GM19324 (cell line): ENCODE results near the gene LRRC3B.
"Not testable (repeated sequence)": the region's sequence is repeated elsewhere in the genome, so short reads cannot be mapped to it uniquely, and the experiment has no call there.

ENCODE experiments used
- ATAC-seq: cut with Tn5 transposase; IDR thresholded peaks from one replicate; pipeline ENCODE4 v1.9.1; 2021; ENCODE audit warnings: mild to moderate bottlenecking, moderate library complexity; ENCODE audit not compliant: unreplicated experiment, low FRiP score

Gene LRRC3B, protein sequence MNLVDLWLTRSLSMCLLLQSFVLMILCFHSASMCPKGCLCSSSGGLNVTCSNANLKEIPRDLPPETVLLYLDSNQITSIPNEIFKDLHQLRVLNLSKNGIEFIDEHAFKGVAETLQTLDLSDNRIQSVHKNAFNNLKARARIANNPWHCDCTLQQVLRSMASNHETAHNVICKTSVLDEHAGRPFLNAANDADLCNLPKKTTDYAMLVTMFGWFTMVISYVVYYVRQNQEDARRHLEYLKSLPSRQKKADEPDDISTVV

DNA sequence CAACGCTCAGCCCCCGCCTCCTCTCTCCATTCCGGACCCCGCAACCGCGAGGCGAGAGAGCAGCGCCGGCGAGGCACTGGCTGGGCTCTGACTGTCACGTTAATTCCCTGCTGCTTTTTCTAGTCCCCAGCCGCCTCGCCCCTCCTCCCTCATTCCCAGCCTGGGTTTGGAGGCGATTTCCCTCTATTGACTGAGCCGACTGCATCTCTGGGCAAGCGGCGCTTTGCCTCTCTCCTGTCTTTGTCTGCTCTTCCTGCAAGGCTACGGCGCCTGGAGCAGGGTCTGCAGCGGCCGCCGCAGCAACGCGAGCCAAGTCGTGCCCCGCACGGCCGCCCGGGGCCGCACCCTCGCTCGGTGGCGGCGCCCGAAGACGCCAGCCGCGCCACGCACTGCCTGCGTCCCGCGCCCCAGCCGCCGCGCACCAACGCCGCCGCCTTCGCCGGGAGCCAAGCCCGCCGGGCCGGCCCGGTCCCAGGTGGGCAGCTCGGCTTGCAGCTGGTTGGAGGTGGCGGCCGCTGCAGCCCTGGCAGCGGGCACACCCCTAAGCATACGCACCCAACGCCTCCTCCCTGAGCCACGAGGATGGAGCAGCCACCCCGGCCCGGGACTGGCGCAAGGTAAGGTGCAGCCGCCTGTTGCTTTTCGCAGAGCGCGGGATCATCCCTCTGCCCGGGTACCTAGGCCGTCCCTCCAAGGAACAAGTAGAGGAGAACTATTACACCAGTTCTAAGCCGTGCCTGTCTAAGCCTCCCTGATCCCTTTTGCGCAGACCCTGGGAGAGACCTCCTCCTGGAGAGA lies at the start of gene LRRC3B:
LRRC3B (plus strand) TSS at position 152 of the 798 bp plus-strand sequence. CDS start 86,901 bp downstream, outside the sequence.
- ATAC-seq = no peak

DNA sequence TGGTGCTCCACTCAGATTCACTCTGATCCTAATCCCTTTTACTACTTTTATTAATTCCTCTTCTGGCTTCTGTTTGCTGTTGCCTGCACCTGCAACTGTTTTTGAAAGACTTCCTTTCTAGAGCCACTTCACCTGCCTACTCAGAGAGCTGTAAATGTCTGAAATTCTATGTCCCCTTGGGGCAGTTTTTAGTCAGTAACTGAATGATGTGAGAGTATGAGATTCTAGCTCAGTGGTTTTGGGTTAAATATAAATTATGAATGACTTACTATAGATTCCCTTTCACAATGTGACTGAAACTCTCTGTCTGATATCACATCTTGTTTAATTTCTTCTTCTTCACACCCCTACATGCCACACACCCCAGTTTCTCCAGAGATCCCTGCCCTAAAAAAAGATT lies 47.8 kb upstream of the LRRC3B start:
- no peak for ATAC-seq

DNA sequence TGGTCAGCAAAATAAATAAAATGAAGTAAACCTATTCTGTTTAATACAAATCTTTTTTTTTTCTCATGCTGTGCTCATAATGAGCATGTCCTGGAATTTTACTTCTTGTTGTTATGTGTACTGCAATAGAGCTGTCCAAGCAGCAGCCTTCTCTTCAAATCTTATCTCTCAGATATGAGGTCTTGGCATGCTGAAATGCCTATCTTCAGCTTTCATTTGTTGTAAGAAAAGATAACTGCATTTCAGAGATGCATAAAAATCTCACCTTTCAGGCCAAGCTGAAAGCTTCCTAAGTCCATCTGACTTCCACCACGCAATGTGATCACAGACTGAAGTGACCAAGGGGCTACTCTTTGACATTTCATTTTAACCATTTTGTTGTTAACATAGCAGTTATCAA lies 43.5 kb upstream of the LRRC3B start:
- ATAC-seq = no peak

DNA sequence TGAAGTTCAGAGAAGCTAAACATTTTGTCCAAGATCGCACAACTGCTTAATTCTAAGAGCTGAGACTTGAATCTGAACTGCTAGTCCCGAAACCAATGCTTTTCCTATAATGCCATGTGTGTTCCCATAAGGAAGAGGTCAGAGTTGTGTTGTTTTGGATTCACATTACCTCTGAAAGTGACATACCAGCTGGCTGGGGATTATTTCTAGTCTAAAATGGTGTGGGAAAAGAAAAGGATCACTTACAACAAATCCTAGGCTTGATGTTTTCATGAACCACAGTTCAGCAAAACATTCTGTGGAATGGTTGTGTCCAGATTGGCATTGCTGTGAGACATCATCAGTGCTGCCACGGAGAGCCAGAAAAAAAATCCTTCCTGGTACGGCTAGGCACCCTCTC lies 35.0 kb upstream of the LRRC3B start:
- no peak for ATAC-seq

DNA sequence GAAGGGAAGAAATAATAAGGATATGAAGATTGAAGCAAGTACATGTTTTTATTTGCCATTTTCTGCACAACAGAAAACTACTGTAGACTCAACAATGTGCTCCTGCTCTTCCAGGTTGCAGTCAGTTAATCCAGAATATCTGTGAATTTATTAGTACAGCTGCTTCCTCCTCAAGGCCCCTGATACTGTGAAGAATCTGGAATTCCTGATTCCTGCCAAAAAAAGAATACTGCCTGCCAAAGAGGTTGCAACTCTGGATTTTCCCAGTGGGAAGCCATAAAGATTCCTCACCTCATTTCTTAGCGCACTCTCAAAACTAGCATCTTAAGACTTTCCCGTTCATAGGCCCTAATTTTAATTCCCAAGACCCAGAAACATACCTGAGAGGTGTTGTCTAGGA lies 33.6 kb upstream of the LRRC3B start:
- no peak for ATAC-seq

DNA sequence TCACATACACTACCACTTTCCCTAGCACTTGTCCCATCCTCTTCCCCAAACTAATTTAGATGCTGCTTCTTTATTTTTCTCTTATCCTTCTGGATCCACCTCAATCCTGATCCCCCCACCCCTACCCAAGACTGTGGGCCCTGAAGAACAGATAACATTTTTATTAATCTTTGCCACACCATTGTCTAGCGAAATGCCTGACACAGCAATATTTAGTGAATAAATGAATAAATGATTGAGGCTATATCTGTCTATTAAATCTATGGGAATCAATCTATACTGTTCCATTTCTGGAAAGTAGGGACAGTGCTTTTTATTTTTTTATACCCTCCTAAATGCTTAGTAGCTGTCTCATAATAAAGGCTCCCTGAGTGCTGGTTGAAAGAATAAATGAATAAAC lies 32.9 kb upstream of the LRRC3B start:
- no peak for ATAC-seq

DNA sequence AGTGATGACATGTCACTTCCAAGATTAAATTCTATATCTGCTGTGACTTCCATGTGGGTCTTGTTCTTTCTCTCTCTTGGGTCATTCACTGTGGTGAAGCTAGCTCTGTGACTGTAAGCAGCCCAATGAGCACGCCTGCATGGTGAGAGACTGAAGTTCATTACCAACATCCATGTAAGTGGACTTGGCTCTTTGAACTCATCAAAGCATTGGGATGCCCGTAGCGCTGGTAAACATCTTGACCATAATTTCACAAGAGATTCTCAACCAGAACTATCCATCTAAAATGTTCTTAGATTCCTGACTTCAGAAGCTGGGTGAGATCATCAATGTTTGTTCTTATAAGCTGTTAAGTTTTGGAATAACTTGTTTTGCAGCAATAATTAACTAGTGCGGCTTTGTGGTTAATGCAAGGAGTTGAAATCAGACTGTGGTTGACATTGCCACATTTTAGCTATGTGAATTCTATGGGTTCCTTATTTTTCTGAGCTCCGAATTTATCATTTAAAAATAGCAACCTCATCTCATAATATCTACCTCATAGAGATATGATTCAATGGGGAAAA lies 31.6 kb upstream of the LRRC3B start:
- no peak for ATAC-seq

DNA sequence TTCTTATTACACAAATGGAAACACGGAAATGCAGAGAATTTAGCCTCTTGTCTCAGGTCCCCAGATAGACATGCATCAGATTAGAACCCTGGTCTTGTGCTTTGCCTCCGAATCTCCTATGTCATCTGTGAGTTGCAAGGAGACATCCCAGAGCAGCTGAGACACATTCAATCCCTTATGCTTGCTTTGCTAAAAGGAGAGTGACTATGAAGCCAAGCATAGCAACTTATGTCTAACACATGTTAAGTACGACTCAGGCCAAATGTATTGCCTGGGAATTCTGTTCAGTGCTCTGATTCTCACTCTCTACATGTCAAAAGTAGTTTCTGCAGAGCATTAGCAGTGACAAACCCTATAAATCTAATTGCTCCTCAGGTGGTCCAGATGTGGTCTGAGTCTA lies 30.6 kb upstream of the LRRC3B start:
- no peak for ATAC-seq

DNA sequence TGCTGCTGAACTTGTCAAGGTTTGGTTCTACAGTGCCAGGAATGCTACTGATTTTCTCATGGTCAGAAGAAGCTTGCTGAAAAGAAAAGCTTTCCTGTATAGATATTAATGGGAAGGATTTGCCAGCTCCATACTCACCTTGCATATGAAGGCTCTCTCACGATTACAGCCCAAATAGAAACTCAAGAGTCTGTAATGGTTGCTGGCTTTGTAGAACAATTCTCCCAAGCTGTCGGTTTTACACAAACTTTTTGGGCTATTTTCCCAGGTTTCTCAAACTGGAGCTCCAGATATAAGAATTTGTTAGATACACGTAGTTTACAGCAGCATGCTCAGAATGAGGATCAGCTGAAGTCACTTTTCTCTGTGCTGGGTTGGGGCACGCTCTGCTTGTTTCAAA lies 30.1 kb upstream of the LRRC3B start:
- ATAC-seq = no peak

DNA sequence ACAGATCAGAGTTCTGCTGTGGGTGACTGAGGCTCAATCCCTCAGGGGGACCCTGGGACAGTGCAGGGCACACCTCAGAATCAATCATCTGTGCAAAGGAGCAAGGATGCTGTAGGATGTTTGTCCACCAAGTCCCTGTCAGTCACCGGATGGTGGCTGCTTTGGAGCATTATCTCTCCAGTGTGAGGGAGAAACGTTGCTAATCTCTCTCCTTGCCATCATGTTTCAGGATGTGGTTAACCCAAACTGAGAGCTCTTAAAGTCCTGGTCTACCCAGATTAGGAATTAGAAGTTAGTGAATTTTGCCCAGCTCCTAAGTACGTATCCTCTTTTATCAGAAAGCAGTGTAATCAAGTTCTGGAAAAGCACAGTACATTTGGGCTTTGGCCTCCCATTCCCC lies 26.2 kb upstream of the LRRC3B start:
- ATAC-seq = no peak

DNA sequence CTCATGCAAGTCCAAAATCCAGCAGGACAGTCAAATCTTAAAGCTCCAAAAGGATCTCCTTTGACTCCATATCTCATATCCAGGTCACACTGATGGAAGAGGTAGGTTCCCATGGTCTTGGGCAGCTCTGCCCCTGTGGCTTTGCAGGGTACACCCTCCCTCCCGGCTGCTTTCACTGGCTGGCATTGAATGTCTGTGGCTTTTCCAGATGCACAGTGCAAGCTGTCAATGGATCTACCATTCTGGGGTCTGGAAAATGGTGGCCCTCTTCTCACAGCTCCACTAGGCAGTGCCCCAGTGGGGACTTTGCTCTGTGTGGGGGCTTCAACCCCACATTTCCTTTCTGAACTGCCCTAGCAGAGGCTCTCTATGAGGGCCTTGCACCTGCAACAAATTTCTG lies 19.3 kb upstream of the LRRC3B start:
- not testable (repeated sequence) for ATAC-seq

DNA sequence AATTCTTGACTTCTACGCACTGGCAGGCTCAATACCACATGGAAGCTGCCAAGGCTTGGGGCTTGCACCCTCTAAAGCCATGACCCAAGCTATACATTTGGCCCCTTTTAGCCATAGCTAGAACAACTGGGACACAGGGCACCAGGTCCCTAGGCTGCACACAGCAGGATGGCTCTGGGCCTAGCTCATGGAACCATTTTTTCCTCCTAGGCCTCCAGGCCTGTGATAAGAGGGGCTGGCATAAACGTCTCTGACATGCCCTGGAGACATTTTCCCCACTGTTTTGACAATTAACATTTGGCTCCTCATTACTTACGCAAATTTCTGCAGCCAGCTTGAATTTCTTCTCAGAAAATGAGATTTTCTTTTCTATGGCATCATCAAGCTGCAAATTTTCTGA lies 18.8 kb upstream of the LRRC3B start:
- ATAC-seq = not testable (repeated sequence)

DNA sequence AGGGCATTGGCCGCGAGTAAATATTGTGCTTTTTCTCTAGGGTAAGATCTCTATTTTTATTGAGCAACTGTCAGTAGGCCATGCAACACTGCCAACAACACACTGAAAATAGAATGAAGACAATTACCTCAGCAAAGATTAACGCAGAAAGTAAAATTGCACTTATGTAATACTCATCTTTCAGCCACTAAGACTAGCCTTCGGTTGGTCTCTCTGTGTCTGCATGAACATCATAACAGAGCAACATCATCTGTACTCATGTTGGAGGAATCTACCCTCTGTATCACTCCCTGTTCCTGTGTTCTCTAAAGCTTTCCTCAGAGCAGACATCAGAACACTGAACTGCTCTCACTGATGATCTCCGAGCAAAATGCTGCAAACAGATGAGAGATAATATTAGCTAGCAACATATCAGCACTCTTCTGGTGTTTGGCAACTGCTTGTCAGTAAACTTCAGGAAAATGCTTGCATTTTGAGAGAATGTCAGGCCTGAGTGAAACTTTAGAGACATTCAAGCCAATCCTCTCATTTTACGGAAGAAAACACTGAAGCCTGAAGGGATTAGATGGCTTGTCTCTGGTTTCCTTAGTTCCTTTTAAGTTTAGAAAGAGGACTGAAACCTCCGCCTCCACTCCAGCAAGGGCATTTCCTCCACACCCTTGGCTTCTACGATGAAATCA lies 8.4 kb upstream of the LRRC3B start:
- no peak for ATAC-seq

DNA sequence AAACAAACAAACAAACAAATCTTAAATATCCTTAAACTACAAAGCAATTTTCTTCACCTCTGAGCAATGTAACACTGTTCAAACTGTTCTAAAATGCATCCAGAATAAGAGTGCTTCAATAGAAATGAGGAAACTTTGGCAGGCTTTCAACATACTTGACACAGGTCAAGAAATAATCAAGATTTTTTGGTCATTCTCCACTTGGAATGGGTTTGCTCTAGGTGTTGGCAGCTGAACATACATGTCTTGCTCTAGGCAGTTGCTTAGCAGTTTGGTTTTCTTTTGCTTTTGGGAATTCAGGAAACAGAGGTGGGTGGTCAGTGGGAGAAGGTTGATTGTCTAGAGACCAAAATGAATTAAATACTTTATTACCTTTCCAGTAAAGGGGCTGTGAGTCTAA lies 1.4 kb upstream of the LRRC3B start:
- ATAC-seq = no peak

DNA sequence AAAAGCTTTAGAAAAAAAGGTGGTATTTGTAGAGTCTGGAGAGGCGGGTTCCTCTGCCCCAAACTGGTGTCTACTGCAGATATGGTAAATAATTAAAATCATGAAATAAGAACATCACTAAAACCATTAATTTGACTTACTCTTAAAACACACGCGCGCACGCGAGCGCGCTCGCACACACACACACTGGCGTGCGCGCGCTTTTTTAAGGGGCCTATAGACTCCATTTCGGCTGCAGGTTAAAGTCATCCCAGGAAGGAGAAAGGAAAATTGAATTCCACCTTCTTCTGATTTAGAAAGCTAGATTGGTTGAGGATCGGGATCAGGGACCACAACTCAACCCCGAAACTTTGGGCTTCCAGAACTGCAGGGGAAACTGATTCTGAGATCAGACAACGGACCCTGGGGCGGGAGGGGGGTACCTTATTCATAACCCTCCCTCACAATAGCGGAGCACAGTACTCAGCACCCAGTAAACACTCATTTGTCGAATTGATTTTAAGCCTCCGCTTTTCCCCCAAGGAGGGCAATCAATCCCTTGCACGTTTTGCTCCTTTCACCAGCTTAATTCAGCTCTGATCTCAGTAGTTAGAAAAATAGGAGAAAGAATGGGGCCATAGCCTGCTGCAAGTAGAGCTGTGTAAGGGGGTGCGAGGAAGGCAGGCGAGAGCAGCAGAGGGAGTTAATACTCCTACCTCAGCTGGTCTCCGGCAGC lies 509 bp upstream of the LRRC3B start:
- ATAC-seq = no peak

DNA sequence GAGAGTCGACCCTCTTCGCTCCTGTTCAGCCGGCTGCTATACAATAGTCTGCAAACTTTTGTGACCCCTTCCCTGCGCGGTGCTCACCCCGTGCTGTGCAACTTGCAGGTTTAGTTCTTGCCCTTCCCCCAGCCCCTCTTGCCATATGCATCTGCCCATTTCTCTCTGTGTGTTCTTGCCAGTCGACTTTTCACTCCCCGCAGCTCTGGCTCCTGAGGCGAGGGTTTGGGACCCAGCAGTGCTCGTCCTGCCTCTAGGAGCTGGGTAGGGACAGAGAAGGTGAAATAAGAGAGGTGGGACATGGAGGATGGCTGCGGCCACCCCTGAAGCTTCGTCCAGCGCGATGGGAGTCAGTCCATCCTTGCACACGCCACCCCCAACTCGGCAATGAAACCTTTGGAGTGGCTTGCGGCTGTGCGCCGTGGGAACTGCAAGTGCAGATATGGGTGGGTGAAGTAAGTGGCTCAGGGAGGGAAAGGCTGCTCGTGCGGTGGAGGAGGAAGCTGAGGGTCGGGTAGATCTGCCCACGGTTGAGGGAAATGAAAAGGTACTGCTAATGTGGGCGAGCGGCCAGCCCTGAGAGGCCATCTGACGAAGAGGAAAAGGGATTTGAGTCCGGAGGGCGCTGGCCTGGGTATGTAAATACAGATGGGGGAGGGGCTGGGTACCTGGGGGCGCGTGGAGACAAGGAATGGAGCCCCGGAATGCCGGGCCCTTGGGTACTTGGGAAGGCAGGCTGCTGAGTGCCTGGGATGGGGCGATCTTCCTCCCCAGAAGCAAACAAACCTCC lies 1.0 kb downstream of the LRRC3B start:
- no peak for ATAC-seq

DNA sequence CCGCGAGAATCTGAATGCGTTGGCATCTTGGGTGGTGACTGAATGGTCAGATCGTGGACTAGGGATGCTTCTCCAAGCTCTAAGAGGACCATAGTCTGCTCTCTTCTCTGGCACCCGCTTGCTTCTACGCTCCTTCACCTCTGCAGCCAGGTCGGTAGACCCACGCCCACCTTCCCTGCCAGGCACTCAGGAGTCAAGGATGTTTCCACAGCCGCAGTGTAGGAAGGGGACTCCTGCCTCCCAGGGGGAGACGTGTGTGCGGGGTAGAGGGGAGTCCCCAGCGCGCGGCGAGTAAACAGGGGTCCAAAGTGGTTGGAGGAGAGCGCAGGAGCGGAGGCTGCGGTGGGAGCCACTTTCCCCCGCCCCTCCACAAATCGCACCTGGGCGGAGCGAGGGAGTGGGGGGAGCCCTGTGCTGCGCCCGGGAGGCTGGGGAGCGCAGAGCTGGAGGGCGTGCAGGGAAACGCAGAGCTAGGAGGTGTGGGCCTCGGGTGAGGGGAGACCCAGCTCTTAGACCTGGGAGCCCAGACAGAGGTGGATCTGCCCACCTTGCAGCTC lies 1.7 kb downstream of the LRRC3B start:
- ATAC-seq = no peak

DNA sequence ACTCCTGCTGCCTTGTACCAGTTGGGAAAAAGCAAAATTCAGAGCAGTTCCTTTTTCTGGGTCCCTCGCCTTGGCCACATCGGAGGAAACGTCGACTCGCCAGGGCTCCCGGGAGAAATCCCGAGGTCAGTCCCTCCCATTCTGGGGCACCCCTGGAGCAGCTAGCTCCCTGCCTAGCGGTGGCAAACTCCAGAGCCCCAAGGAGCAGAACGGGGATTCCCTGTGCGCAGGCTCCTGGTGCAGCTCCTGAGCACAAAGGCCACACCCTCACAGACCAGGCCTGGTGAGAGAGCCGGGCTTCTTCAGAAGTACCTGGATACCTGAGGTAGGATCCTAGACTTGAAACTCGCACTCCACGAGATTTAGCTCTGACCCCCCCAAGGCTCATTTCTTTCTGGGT lies 2.6 kb downstream of the LRRC3B start:
- ATAC-seq = no peak

DNA sequence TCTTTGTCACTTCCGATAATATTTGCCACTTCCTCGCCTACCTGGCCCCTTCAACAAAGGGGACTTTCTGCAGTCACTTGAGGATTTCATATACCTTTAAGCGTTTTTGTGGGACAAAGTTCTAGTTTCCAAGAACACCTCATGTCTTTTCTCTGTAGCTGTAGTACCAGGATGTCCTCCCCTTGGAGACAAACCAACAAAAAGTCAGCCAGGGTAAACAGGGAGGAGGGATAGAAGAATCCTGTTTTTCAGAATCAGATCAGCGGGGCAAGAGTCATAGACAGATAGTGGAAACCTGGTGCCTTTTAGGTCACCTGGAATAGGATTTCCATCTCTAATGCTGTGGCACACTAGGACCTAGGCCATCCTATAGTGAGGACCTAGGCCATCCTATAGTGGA lies 4.5 kb downstream of the LRRC3B start:
- ATAC-seq = no peak

DNA sequence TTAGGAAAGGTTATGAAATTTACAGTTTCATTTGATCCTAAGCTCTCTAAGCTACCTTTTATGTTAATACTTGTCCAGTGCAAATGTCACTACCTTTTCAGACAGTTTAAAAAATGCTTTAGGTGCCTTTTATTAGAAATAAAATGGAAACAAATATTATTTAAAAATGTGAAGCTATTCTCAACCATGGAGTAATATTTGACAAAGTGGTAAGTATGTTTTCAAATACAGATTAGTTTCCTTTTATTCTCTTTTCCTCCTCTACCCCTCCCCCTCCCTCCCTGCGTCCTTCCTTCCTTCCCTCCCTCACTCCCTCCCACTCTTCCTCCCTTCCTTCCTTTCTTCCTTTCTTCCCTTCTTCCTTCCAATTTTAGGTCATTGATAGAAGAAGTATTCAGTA lies 6.3 kb downstream of the LRRC3B start:
- ATAC-seq = no peak
